HEK293T (cell line): ENCODE results near the gene DOK4.

Experiments
- ARNT ChIP-seq: fragments of 450-650 bp; IDR thresholded peaks from 2 replicates; pipeline ENCODE4 v1.6.1; 2017; ENCODE audit warnings: mild to moderate bottlenecking
- BHLHE40 ChIP-seq: fragments of 450-650 bp; IDR thresholded peaks from 2 replicates; pipeline ENCODE4 v1.6.1; 2016; ENCODE audit warnings: mild to moderate bottlenecking, moderate library complexity, borderline replicate concordance
- ELF4 ChIP-seq: fragments of 450-650 bp; IDR thresholded peaks from 2 replicates; pipeline ENCODE4 v1.6.1; 2017; ENCODE audit warnings: antibody characterized with exemption
- FOXA1 ChIP-seq: fragments of 450-650 bp; IDR thresholded peaks from 2 replicates; pipeline ENCODE4 v1.6.1; 2016; ENCODE audit warnings: mild to moderate bottlenecking
- FOXK2 ChIP-seq: fragments of 450-650 bp; IDR thresholded peaks from 2 replicates; pipeline ENCODE4 v1.6.1; 2016; ENCODE audit warnings: mild to moderate bottlenecking
- FOXM1 ChIP-seq: fragments of 450-650 bp; IDR thresholded peaks from 2 replicates; pipeline ENCODE4 v1.6.1; 2017; ENCODE audit warnings: mild to moderate bottlenecking, borderline replicate concordance
- L3MBTL2 ChIP-seq: fragments of 450-650 bp; conservative IDR thresholded peaks from 2 replicates; pipeline ENCODE4 v1.6.1; 2016; ENCODE audit warnings: mild to moderate bottlenecking
- NFRKB ChIP-seq: fragments of 450-650 bp; IDR thresholded peaks from 2 replicates; pipeline ENCODE4 v1.6.1; 2016; ENCODE audit warnings: mild to moderate bottlenecking, moderate library complexity
- SP1 ChIP-seq: fragments of 450-650 bp; IDR thresholded peaks from 2 replicates; pipeline ENCODE4 v1.6.1; 2017
- SUZ12 ChIP-seq: fragments of 450-650 bp; IDR thresholded peaks from 2 replicates; pipeline ENCODE4 v1.6.1; 2016; ENCODE audit warnings: mild to moderate bottlenecking
- TARDBP ChIP-seq: fragments of 450-650 bp; IDR thresholded peaks from 2 replicates; pipeline ENCODE4 v1.6.1; 2016
- ZNF384 ChIP-seq: fragments of 450-650 bp; IDR thresholded peaks from 2 replicates; pipeline ENCODE4 v1.6.1; 2016
- TF ChIP-seq, protein P1 (sequence below): fragments of 450-650 bp; IDR thresholded peaks from 2 replicates; pipeline ENCODE4 v1.6.1; 2016

DNA sequence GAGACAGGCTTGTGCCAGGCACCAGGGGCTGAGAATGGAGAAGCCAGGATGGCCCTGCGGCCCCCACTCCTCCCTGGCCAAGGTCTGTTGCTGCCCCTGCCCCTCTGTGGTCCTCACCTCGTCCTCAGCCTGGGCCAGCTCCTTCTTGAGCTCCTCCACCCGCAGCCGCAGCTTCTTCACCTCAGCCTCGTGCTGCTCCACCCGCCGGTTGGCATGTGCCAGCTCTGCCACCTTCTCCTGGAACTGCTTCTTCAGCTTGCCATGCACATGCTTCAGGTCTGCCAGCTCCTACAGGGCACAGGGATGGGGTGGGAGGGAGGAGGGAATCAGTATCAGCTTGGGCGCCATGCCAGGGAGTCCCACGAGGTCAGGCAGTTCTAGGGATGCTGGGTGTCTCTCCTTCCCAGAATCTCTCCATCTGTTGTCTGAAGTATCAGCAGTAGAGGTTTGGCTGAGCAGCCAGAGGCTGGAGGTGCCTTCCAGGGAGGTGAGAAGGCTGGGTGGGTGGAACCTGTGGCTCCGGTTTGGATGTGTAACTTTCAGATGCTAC is 30.0 kb upstream of the DOK4 start:
- TF ChIP-seq ZNF384: no peak
- no peak for TF ChIP-seq SP1
- no peak for TF ChIP-seq FOXM1
- TF ChIP-seq BHLHE40: no peak
- TF ChIP-seq FOXA1: no peak
- TF ChIP-seq, protein P1, sequence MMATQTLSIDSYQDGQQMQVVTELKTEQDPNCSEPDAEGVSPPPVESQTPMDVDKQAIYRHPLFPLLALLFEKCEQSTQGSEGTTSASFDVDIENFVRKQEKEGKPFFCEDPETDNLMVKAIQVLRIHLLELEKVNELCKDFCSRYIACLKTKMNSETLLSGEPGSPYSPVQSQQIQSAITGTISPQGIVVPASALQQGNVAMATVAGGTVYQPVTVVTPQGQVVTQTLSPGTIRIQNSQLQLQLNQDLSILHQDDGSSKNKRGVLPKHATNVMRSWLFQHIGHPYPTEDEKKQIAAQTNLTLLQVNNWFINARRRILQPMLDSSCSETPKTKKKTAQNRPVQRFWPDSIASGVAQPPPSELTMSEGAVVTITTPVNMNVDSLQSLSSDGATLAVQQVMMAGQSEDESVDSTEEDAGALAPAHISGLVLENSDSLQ: no peak
- TF ChIP-seq ELF4: no peak
- TF ChIP-seq NFRKB: no peak
- no peak for TF ChIP-seq SUZ12
- TF ChIP-seq ARNT: no peak
- no peak for TF ChIP-seq L3MBTL2
- TF ChIP-seq TARDBP: no peak
- TF ChIP-seq FOXK2: no peak
